NCI-H1105 treated with DMSO at 0.1 percent for 48 hours (cell line): Measurements from ENCODE around the gene USP6NL.
"Not testable (repeated sequence)": the region's sequence is repeated elsewhere in the genome, so short reads cannot be mapped to it uniquely, and the experiment has no call there.

Experiments used
- DNase-seq: peaks from one replicate; lab custom pipeline; 2025; lab: John Stamatoyannopoulos, UW

The USP6NL gene

GRCh38 chr10:11515596-11516430, 95.6 kb downstream of the USP6NL start:
- DNase-seq, result peak; percentile 32

- no peak for DNase-seq
Measured at GRCh38 chr10:11513727-11514126, 97.7 kb downstream of the USP6NL start.

DNA sequence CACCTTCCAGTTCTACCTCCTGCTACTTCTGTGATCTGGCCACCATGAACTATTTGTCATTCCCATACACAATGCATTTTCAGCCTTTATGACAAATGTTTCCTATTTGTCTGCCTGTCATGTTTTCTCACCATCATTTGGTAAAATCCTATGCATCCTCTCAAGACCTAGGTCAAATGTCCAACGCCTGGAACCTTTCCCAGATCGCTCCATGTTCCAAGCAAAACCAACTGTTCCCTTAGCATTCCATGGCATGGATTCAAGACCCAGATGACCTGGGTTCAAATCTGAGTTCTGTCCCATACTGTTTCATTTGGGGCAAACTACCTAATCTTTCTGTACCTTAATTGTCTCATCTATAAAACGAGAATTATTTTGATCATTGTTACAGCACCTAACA, 98.9 kb downstream of the USP6NL start:
- DNase-seq, result no peak

DNA sequence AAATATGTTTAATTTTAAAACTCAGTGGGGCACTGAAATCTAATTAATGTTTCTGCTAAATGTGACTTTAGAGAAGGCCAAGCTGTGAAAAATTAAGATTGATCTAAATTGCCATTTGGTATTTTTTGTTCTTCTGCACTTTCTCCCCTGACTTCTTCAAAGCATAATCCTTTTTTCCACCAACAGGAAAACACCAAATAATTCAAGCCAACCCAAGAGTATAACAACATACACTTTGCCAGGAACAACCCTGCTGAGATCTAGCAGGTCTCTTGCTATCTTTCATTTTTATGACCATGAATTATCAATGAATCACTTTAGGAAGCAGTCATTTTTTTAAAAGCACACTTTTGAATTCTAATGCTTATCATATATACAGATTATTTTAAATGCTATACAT, 100.1 kb downstream of the USP6NL start:
- no peak for DNase-seq

DNA sequence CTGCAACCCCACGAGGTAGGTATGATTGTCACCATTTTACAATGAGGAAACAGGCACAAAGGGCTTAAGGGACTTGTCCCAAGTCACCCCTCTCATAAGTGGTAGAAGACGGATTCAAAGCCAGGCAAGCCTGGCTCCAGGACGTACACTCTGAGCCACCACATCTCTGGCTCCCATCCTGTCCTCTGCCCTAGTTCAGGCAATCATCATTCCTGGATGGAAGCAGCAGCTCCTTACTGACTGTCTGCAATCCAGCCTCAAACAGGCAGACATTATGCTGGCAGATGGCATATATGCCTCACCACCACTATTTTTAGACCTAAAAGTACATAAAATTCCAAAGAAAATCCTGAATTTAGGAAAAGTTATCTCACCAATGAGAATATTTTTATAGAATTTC, 100.7 kb downstream of the USP6NL start:
- no peak for DNase-seq

DNA sequence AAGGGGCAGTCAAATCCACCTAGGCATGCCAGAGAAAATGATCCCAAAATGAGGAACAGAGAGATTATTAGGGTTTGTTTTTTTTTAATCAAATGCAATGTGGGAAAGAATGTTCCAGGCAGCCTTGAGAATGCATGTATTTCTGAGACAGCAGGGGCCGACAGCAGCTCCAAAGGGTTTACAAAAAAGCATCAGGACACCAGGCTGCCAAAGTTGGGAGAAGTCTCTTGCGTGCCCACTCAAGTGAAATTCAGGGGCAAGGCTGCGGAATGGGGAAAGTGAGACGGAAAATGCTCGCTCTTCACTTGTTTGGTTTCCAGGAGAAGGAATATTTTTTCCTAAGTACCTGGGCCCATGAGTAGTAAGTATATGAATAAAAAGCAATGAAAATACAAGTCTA, 101.2 kb downstream of the USP6NL start:
- no peak for DNase-seq

DNA sequence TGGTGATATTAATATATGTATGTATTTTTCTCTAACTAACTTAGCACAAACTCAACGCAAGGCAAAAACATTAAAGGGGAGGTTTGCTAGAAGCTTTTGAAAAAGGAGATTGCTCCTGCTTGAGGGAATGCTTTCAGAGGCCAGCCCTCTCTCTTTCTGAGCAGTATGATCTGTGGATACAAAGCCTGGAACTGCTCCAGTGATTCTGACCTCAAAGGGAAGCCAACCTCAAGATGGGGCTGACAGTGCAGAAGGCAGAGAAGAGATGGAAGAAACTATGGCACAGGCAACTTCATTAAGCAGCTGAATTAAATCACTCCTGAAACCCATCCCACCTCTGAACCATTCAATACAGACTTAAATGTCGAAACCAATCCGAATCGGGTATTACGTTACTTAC, 102.4 kb downstream of the USP6NL start:
- DNase-seq, result no peak

DNA sequence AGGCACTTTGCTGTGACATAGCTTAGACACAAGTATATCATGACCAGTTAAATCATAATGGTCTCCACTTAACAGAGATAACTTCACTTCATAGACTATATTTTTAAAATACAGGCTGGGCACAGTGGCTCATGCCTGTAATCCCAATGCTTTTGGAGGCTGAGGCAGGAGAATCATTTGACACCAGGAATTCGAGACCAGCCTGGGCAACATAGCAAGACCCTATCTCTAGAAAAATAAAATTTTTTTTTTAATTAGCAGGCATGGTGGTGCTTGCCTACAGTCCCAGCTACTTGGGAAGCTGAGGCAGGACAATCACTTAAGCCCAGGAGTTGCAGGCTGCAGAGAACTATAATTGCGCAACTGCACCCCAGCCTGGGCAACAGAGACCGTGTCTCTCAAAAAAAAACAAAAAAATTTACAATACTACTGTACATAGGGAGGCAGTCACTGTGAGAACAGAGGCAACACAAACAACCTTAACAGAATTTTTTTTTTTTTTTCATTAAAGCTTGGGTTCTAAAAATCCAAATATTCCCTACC, 105.1 kb downstream of the USP6NL start:
- DNase-seq, result no peak

GRCh38 chr10:11505639-11506038, 105.8 kb downstream of the USP6NL start:
- DNase-seq, result no peak

DNA sequence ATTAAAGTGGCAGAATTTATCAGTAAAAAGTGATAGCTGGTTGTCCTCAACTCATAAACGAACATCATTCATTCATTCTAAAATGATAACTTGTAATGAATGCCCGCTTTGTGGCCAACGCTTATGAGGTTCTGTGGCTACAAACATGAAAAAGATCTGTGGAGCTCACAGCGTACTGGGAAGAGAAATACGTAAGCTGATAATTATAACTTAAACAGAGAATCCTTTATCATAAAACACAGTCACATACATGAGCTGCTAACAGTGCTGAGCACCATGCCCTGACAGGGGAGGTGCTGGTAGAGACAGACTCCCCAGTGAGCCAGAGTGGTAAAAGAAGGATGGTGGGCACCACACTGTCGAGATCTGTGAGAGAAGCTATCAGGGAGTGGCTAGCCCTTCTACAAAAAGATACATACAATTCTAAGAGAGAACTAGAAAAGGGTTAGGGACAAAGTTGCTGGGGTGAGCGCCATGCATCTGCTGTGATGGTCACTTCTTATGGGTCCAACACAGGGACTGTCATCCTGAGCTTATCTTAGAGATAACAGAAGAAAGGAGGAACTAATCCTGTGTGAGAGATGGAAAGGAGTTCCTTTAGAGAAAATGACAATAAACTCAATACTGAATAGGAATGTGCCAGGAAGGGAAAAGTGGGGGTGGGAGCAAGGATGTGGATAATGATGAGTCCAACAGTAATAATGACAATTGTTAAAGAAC, 106.7 kb downstream of the USP6NL start:
- DNase-seq, result no peak

GRCh38 chr10:11501600-11501999, 109.8 kb downstream of the USP6NL start:
- DNase-seq, result no peak

GRCh38 chr10:11499425-11500071, 111.9 kb downstream of the USP6NL start:
- no peak for DNase-seq

DNA sequence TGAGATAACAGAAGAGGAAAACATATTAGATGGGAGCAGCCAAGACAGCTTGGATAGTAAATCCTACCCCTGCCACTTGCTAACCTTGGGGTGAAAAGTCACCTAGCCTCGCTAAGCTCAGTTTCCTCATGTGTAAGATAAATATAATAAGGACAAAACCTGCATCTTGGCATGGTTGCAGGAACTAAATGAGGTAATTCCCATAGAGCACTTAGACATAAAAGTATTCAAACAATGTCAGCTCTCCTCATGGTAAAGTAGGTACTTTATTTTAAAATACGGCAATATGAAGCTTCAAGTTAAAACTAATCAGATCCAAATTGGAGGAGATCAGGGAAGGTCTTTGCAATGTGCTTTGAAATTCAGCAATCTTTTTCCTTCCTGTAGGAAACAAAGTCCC, 113.1 kb downstream of the USP6NL start:
- no peak for DNase-seq

DNA sequence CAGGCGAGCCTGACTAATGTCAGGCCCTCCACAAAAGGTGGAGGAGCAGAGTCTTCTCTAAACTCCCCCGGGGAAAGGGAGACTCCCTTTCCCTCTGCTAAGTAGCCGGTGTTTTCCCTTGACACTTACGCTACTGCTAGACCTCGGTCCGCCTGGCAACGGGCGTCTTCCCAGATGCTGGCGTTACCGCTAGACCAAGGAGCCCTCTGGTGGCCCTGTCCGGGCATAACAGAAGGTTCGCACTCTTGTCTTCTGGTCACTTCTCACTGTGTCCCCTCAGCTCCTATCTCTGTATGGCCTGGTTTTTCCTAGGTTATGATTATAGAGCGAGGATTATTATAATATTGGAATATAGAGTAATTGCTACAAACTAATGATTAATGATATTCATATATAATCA, 116.5 kb downstream of the USP6NL start:
- DNase-seq, result not testable (repeated sequence)

DNA sequence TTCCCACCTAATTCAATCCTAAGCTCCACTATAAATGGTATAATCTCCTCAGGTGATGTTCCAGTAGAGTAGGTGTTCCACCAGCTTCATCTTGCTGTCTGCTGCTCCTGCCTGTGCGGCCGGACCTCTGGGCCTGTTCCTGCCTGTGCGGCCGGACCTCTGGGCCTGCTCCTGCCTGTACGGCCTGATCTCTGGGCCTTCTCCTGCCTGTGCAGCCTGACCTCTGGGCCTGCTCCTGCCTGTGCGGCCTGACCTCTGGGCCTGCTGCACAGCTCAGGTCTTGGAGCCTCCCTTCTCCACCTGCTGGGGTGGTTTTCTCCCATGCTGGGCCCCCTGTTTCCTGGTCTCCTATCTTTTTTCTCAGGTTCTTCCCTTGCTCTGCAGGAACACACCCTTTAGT, 117.8 kb downstream of the USP6NL start:
- DNase-seq, result no peak

- no peak for DNase-seq
Measured at GRCh38 chr10:11491087-11491486, 120.4 kb downstream of the USP6NL start.

DNA sequence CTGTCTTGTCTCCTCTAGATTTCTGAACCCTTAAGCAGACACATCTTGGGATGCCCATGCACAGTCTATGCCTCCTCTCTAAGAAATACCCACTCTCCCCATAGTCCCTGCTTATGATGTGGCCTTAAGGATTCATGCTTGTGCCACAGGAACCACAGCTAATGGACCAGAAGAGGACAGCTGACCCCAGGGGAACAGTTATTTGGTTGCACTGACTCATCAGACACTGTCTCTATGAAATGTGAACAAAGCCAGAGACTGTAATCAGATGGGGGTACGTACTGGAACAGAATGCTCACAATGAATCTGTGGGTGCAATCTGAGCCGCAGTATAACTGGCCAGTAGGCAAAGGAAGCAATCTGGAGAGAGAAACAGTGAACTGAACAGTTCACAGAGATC, 121.9 kb downstream of the USP6NL start:
- no peak for DNase-seq

GRCh38 chr10:11488126-11488525, 123.3 kb downstream of the USP6NL start:
- no peak for DNase-seq

- no peak for DNase-seq
Measured at GRCh38 chr10:11483201-11484148, 128.0 kb downstream of the USP6NL start.

DNA sequence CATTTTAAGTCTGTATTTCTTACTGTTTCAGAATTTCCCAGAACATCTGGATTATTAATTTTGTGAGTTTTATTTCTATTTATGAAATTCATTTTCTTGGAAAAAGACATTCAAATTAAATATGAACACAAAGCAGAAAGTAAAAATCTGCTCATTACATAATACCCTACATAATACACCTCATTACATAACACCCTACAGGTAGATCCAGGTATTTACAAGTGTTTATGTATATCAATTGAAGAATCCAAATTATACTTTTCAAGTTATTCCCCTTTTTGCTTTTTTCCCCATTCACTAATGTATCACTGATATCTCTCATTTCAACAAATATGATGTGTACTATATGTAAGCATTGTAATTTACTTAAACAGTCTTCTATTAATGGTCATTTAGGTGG, 129.1 kb downstream of the USP6NL start:
- DNase-seq, result no peak

- no peak for DNase-seq
Measured at GRCh38 chr10:11480687-11481086, 130.8 kb downstream of the USP6NL start.

DNA sequence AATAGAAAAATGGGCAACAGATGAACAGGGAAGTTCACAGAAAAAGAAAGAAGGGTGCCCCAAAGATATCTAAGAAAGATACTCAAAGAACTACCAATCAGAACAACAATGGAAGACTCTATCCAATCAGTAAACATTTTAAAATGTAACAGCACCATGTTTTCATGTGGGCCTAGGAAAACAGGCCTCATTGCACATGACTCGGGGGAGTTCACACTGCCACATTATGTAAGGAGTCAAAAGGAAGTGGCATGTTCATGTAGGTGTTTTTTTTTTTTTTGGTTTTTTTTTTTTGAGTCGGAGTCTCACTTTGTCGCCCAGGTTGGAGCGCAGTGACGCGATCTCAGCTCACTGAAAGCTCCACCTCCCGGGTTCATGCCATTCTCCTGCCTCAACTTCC, 132.2 kb downstream of the USP6NL start:
- DNase-seq, result no peak
